ENCODE data around the gene FTO.

DNA sequence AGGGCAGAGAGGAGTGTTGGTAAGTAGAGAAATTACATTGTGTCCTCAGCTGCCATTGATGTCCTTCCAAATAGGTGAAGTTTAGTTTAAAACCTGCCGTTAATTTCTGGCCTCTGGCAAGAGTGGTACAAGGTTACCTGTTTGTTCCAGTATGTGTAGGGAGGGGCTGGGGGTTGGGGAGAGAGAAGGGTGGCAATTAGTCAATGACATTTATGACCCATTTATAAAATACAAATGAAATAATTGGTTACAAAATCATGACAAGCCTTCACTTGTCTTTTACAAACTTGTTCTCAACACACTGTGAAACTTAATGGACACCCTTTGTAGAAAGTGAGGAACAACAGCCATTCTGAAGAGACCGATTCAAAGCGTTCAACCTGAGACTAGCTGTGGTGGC, 281.0 kb downstream of the FTO start:
- TF ChIP-seq POLR2A (IDR thresholded peaks at IDR 0.05), result no peak
- TF ChIP-seq, protein P1, sequence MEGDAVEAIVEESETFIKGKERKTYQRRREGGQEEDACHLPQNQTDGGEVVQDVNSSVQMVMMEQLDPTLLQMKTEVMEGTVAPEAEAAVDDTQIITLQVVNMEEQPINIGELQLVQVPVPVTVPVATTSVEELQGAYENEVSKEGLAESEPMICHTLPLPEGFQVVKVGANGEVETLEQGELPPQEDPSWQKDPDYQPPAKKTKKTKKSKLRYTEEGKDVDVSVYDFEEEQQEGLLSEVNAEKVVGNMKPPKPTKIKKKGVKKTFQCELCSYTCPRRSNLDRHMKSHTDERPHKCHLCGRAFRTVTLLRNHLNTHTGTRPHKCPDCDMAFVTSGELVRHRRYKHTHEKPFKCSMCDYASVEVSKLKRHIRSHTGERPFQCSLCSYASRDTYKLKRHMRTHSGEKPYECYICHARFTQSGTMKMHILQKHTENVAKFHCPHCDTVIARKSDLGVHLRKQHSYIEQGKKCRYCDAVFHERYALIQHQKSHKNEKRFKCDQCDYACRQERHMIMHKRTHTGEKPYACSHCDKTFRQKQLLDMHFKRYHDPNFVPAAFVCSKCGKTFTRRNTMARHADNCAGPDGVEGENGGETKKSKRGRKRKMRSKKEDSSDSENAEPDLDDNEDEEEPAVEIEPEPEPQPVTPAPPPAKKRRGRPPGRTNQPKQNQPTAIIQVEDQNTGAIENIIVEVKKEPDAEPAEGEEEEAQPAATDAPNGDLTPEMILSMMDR (IDR thresholded peaks at IDR 0.05), result no peak

All from thyroid gland (tissue), 4 donors.